Activated T-cell treated with anti-CD3 and anti-CD28 coated beads, Interleukin-2, amount 50 U/mL, for 4 hours (primary cell): ENCODE measurements around the gene CNTNAP2. TPM values are rescaled to one million over a fixed set of nuclear protein-coding genes. Genes with fewer than 3 reads are reported as not detected.
"Not testable (repeated sequence)": the region's sequence is repeated elsewhere in the genome, so short reads cannot be mapped to it uniquely, and the experiment has no call there.

Source experiments
- ATAC-seq, 2 donors: fragments of 200-7000 bp; cut with Tn5 transposase; one replicate each; pipeline ENCODE4 v1.10.0; 2021
- DNase-seq: peaks from one replicate; pipeline ENCODE4 v3.0.0-alpha.2; 2020
- H3K27me3 Mint-ChIP-seq: one replicate; pipeline ENCODE4 v1.8.0; 2021; ENCODE audit warnings: low read depth, mixed read lengths
- H3K36me3 Mint-ChIP-seq: one replicate; pipeline ENCODE4 v1.8.0; 2022; ENCODE audit warnings: mixed read lengths; ENCODE audit not compliant: insufficient read depth
- H3K4me1 Mint-ChIP-seq: one replicate; pipeline ENCODE4 v1.8.0; 2021; ENCODE audit warnings: low read depth, mixed read lengths
- H3K4me3 Mint-ChIP-seq: one replicate; pipeline ENCODE4 v1.8.0; 2021; ENCODE audit warnings: mild to moderate bottlenecking, moderate library complexity, mixed read lengths
- H3K9me3 Mint-ChIP-seq: one replicate; pipeline ENCODE4 v1.8.0; 2021; ENCODE audit warnings: mixed read lengths
- total RNA-seq, 3 donors: library from RNA; stranded (reverse); gene quantifications; one replicate each; pipeline ENCODE4 v1.2.1, GENCODE V29; 2021

The CNTNAP2 gene
- total RNA-seq, 3 donors from 2014 or later = not detected

DNA sequence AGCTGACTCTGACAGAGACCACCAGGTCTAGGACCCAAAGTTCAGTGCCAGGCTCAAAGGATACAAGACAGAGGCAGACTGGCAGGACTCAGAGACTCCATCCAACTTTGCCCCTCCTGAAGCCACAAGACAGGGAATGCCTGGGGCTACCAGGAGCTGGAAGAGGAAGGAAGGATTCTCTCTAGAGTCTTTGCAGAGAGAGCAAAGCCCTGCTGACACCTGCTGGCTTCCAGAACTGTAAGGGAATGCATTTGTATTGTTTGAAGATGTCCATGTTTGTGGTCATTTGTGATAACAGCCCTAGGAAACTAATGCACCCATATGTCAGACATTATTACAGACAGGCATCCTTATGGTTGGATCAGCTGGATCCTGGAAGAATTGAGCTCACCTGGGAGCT is 2341.7 kb downstream of the CNTNAP2 start:
- Mint-ChIP-seq H3K4me1 (no peaks in the 10 kb centered on the region), H3K27me3 (no peaks in the 10 kb centered on the region), H3K9me3 (no peaks in the 10 kb centered on the region), H3K36me3 (no peaks in the 10 kb centered on the region), H3K4me3 (no peak overlapping the region)
- no peak for ATAC-seq
- no peak for DNase-seq

DNA sequence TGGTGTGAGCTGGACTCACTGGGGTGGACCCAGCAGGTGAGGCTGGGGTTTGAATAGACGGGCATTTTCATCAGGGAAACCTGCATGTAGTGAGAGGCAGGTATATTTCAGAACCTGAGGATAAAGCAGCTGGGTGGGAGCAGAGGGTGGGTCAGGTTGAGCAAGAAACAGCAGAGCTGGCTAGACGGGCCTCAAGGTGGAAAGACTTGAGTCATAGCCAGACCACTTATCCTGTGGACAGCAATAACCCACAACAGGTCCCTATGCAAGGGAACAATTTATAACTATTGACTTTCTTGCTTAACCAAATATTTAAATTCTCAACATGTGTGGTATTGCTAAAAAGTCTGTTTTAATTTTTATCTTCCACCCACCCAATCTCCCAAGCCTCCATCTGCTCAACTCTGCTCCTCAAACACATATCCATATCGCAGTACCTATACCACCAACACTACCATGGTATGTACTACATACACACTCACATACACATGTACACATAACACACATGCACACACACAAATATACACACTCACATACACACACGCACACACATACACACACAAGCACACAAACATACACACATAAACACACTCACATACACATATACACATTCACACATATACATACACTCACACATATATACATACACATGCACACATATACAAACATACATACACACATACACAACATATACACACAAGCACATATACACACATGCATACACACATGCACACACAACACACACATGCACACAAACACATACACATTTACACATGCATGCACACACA is 2345.0 kb downstream of the CNTNAP2 start:
- Mint-ChIP-seq H3K4me3 (no peak overlapping the region), H3K36me3 (no peaks in the 10 kb centered on the region), H3K4me1 (no peaks in the 10 kb centered on the region), H3K27me3 (no peaks in the 10 kb centered on the region), H3K9me3 (no peaks in the 10 kb centered on the region)
- ATAC-seq (no peak), DNase-seq (no peak)

DNA sequence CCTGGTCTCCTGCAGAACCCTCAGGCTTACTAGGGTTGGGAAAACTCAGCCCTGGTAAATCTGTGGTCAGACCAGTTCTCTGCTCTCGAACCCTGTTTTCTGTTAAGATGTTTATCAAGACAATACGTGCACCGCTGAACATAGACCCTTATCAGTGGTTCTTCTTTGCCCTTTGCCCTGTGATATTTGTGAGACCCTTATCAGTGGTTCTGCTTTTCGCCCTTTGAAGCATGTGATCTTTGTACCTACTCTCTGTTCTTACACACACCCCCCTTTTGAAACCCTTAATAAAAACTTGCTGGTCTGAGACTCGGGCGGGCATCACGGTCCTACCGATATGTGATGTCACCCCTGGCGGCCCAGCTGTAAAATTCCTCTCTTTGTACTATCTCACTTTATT is 2346.2 kb downstream of the CNTNAP2 start:
- not testable (repeated sequence) for H3K9me3 Mint-ChIP-seq, H3K4me3 Mint-ChIP-seq, ATAC-seq, DNase-seq, H3K36me3 Mint-ChIP-seq, H3K27me3 Mint-ChIP-seq, H3K4me1 Mint-ChIP-seq

DNA sequence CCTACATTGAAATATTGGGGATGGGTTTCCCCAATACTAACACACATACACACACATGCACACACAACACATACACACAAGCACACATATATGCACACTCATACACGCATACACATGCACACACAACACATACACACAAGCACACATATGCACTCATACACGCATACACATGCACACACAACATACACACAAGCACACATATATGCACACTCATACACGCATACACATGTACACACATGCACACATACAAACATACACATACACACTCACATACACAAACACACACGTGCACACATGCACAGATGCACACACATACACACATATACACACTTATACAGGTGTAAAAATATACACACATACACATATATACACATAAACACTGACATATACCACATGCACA is 2346.6 kb downstream of the CNTNAP2 start:
- Mint-ChIP-seq H3K4me3 (no peak overlapping the region), H3K4me1 (no peaks in the 10 kb centered on the region), H3K27me3 (no peaks in the 10 kb centered on the region), H3K36me3 (no peaks in the 10 kb centered on the region), H3K9me3 (no peaks in the 10 kb centered on the region)
- no peak for DNase-seq
- no peak for ATAC-seq

DNA sequence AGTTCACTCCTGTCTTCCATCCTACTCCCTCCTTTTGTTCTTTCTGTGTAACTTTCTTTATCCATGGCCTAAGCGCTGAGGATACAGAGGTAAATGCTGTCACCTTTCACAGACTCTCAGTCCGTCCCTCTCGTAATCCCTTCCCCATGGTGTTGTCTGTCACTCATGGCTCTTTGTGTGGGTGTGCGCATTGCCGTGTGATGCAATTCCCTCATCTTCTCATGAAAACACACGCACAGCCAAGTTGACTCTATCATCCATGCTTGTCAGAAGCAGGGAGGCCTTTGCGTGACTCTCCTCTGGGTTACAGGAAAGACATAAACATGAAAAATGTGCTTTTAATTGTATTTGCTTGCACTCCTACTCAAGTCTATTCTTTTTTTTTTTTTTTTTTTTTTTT is 2348.3 kb downstream of the CNTNAP2 start:
- no peaks in the 10 kb centered on the region for H3K36me3 Mint-ChIP-seq
- DNase-seq = no peak
- ATAC-seq = no peak
- no peaks in the 10 kb centered on the region for H3K4me1 Mint-ChIP-seq
- peaks cover 2% of the 10 kb centered on the region for H3K27me3 Mint-ChIP-seq
- H3K4me3 Mint-ChIP-seq = no peak overlapping the region
- H3K9me3 Mint-ChIP-seq = no peaks in the 10 kb centered on the region

DNA sequence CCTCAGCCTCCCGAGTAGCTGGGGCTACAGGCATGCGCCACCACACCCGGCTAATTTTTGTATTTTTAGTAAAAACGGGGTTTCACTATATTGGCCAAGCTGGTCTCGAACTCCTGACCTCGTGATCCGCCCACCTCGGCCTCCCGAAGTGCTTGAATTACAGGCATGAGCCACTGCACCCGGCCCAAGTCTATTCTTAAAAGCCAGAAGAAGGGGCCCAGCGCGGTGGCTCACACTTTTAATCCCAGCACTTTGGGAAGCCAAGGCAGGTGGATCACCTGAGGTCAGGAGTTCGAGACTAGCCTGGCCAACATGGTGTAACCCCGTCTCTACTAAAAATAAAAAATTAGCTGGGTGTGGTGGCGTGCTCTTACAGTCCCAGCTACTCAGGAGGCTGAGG is 2348.8 kb downstream of the CNTNAP2 start:
- not testable (repeated sequence) for H3K36me3 Mint-ChIP-seq, H3K4me3 Mint-ChIP-seq, H3K9me3 Mint-ChIP-seq, H3K27me3 Mint-ChIP-seq, DNase-seq, H3K4me1 Mint-ChIP-seq, ATAC-seq

DNA sequence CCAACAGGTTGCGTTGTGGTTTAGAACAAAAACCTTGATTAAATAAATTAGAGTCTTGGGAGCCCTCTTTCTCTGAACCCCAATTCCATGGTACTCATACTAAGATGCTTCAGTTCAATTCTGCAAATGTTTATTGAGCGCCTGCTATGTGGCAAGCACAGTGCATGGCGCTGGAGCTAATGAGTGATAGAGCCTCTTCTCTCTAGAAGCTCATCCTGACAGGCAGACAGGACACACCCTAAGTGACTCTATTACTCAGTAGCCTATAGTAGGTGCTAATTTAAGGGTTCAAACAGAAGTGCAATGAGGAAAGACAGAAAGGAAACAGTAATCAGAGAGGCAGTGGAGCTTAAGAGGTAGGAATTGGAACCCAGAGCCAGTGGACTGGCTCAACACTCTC is 2349.5 kb downstream of the CNTNAP2 start:
- H3K9me3 Mint-ChIP-seq = no peaks in the 10 kb centered on the region
- no peaks in the 10 kb centered on the region for H3K4me1 Mint-ChIP-seq
- H3K27me3 Mint-ChIP-seq = peaks cover 6% of the 10 kb centered on the region
- ATAC-seq = no peak
- DNase-seq = no peak
- H3K36me3 Mint-ChIP-seq = no peaks in the 10 kb centered on the region
- H3K4me3 Mint-ChIP-seq = no peak overlapping the region

DNA sequence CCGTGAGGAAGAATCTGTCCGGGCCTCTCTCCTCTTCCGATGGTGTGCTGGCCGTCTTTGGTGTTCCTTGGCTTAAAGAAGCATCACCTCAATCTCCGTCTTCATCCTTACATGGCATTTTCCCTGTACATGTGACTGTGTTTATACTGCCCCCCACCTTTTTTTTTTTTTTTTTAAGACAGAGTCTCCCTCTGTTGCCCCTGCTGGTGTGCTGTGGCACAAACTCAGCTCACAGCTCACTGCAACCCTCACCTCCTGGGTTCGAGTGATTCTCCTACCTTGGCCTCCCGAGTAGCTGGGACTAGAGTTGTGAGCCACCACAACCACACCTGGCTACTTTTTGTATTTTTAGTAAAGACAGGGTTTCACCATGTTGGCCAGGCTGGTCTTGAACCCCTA is 2352.1 kb downstream of the CNTNAP2 start:
- Mint-ChIP-seq H3K36me3 (no peaks in the 10 kb centered on the region), H3K4me1 (no peaks in the 10 kb centered on the region), H3K4me3 (no peak overlapping the region), H3K9me3 (no peaks in the 10 kb centered on the region), H3K27me3 (peaks cover 19% of the 10 kb centered on the region)
- ATAC-seq (no peak), DNase-seq (no peak)
